BJ (cell line): ENCODE measurements around the gene TADA3. TPM values are rescaled to one million over a fixed set of nuclear protein-coding genes. Genes with fewer than 3 reads are reported as not detected.

Source experiments
- CTCF ChIA-PET: fragments of 350-600 bp; formaldehyde crosslinking; extraction: SDS; loops from one replicate; lab custom pipeline; 2021; ENCODE audit warnings: antibody characterized with exemption, inconsistent platforms; lab: Yijun Ruan, JAX
- POLR2A ChIA-PET: fragments of 300-600 bp; sonication (Branson Sonifier 250); formaldehyde crosslinking; extraction: SDS; loops from one replicate; lab custom pipeline; 2021; ENCODE audit warnings: antibody characterized with exemption; lab: Charles Lee
- DNase-seq: peaks from one replicate; pipeline ENCODE4 v3.0.0-alpha.2; 2011; ENCODE audit warnings: low read depth
- H3K27me3 ChIP-seq: 2 replicates; pipeline ENCODE4 v1.6.0; 2011; ENCODE audit warnings: low read length; ENCODE audit not compliant: control insufficient read depth, insufficient read depth
- H3K36me3 ChIP-seq: 2 replicates; pipeline ENCODE4 v1.5.1; 2011; ENCODE audit warnings: low read length; ENCODE audit not compliant: control insufficient read depth, insufficient read depth
- H3K4me3 ChIP-seq: 2 replicates; pipeline ENCODE4 v1.5.1; 2011; ENCODE audit warnings: low read depth, mild to moderate bottlenecking, control low read depth, low read length
- CTCF ChIP-seq: IDR thresholded peaks from 2 replicates; pipeline ENCODE4 v1.5.1; 2011; ENCODE audit warnings: low read depth, mild to moderate bottlenecking, control low read depth, inconsistent platforms, low read length, moderate library complexity; ENCODE audit not compliant: insufficient read depth
- polyA plus RNA-seq: library from polyadenylated mRNA; depleted of rRNA; stranded (reverse); fragments of >200 nt; gene quantifications from 2 replicates; pipeline ENCODE4 v1.2.3, GENCODE V29; 2011

The TADA3 gene
- polyA plus RNA-seq, 1 experiment = 113 TPM

- TF ChIP-seq CTCF = no peak
- Histone ChIP-seq H3K4me3 (no peak overlapping the region), H3K36me3 (peaks cover 29% of the 10 kb centered on the region), H3K27me3 (no peaks in the 10 kb centered on the region)
- CTCF ChIA-PET = interaction anchor here (0.9 kb wide), 1 partner anchor 12 kb away, joined by 3 read pairs; no protein-coding TSS in a partner anchor
- POLR2A ChIA-PET = no interaction called here
- no peak for DNase-seq
Measured at GRCh38 chr3:9806688-9807589, 14.7 kb upstream of the TADA3 start.

- TF ChIP-seq CTCF = no peak
- no peak for DNase-seq
- peaks cover 35% of the 10 kb centered on the region for H3K36me3 ChIP-seq
- ChIA-PET POLR2A (no interaction called here), CTCF (interaction anchor here (0.6 to 1.5 kb wide), 2 partner anchors 28 to 85 kb away, joined by 3 to 4 read pairs; no protein-coding TSS in a partner anchor)
- no peak overlapping the region for H3K4me3 ChIP-seq
- no peaks in the 10 kb centered on the region for H3K27me3 ChIP-seq
Measured at GRCh38 chr3:9806137-9806536, 13.9 kb upstream of the TADA3 start.

GRCh38 chr3:9804996-9805395, 12.7 kb upstream of the TADA3 start:
- POLR2A ChIA-PET = interaction anchor here (0.6 to 0.7 kb wide), 2 partner anchors 74 to 517 kb away, joined by 3 read pairs; no protein-coding TSS in a partner anchor
- CTCF ChIA-PET = interaction anchor here (0.6 to 1.5 kb wide), 7 partner anchors 12 to 1368 kb away, joined by 3 to 4 read pairs (median 3); partner anchors contain the start of genes ARPC4 and TADA3

GRCh38 chr3:9803494-9803893, 11.2 kb upstream of the TADA3 start:
- Histone ChIP-seq H3K36me3 (peaks cover 44% of the 10 kb centered on the region), H3K4me3 (no peak overlapping the region), H3K27me3 (no peaks in the 10 kb centered on the region)
- DNase-seq = no peak
- CTCF ChIA-PET = no interaction called here
- TF ChIP-seq CTCF = no peak
- POLR2A ChIA-PET = no interaction called here

More at GRCh38 chr3:9804996-9805395, 12.7 kb upstream of the TADA3 start:
- Histone ChIP-seq H3K27me3 (no peaks in the 10 kb centered on the region), H3K4me3 (no peak overlapping the region), H3K36me3 (peaks cover 41% of the 10 kb centered on the region)
- no peak for TF ChIP-seq CTCF
- DNase-seq = no peak

GRCh38 chr3:9800529-9800928, 8.3 kb upstream of the TADA3 start:
- Histone ChIP-seq H3K27me3 (no peaks in the 10 kb centered on the region), H3K4me3 (no peak overlapping the region), H3K36me3 (peaks cover 48% of the 10 kb centered on the region)
- DNase-seq = no peak
- POLR2A ChIA-PET = no interaction called here
- TF ChIP-seq CTCF = peak; percentile 36
- CTCF ChIA-PET = no interaction called here
